Endothelial cell of umbilical vein (primary cell): Measurements from ENCODE around the gene NMT2. TPM values are rescaled to one million over a fixed set of nuclear protein-coding genes. Genes with fewer than 3 reads are reported as not detected.

Experiments used
- polyA plus RNA-seq, 4 experiments: library from polyadenylated mRNA; depleted of rRNA in 3 of 4; stranded (reverse) in 3 of 4; unstranded in 1 of 4; fragments of >200 nt; gene quantifications; 2 replicates each; pipeline versions ENCODE4 v1.2.1 to v1.2.3, GENCODE V29; 2011 to 2012; ENCODE audit warnings: missing spikeins in 1 of 4
- small RNA-seq: library from RNA; depleted of rRNA; stranded (forward); fragments of <200 nt; gene quantifications from one replicate; pipeline ENCODE3, GENCODE V24; 2012; ENCODE audit warnings: low replicate concordance, low read depth; ENCODE audit not compliant: insufficient read depth, insufficient read length
- total RNA-seq: library from RNA; stranded (reverse); gene quantifications from 2 replicates; pipeline ENCODE4 v1.2.3, GENCODE V29; 2021

NMT2 gene
- total and polyA plus RNA-seq, 2 donors (not counting 3 experiments of a cell fraction or from before 2014, with no cell fraction given), result 39.0 to 109 TPM

Small RNA genes lying within 50 kb of the gene (small RNA-seq; reads per million reads assigned to genes)
- gene AL590365.1, result not detected

Other genes with a start within 250 kb of the NMT2 start
- 11.0 and 15.8 TPM in 2 replicates for gene DCLRE1C, start 214.6 kb downstream of the NMT2 start, total RNA-seq
- 1.8 and 2.1 TPM in 2 replicates for gene DCLRE1C, start 214.6 kb downstream of the NMT2 start, polyA plus RNA-seq
- not detected in 2 replicates for gene MEIG1, start 209.3 kb downstream of the NMT2 start, total RNA-seq
- gene MEIG1, start 209.3 kb downstream of the NMT2 start, polyA plus RNA-seq, result 0.23 TPM in 1 of 2 replicates, not detected in the other
- 0.48 and 0.51 TPM in 2 replicates for gene OLAH, start 124.8 kb downstream of the NMT2 start, total RNA-seq
- 0.13 and 0.26 TPM in 2 replicates for gene OLAH, start 124.8 kb downstream of the NMT2 start, polyA plus RNA-seq
- gene ACBD7, start 79.9 kb downstream of the NMT2 start, total RNA-seq, result 1.7 and 2.8 TPM in 2 replicates
- 1.2 TPM in 2 replicates for gene ACBD7, start 79.9 kb downstream of the NMT2 start, polyA plus RNA-seq
- 10.3 and 10.6 TPM in 2 replicates for gene RPP38, start 71.3 kb downstream of the NMT2 start, total RNA-seq
- 9.0 and 10.8 TPM in 2 replicates for gene RPP38, start 71.3 kb downstream of the NMT2 start, polyA plus RNA-seq
- gene FAM171A1, start 202.6 kb upstream of the NMT2 start, total RNA-seq, result 75.8 and 81.8 TPM in 2 replicates
- 55.4 and 56.3 TPM in 2 replicates for gene FAM171A1, start 202.6 kb upstream of the NMT2 start, polyA plus RNA-seq